Skeletal muscle tissue (tissue), 4 donors: ENCODE measurements around the gene DCLK1. TPM values are rescaled to one million over a fixed set of nuclear protein-coding genes. Genes with fewer than 3 reads are reported as not detected.

Experiments
- H3K27ac ChIP-seq: one replicate; pipeline ENCODE4 v1.7.0; 2013; ENCODE audit warnings: mild to moderate bottlenecking, low read depth, low read length, inconsistent platforms
- H3K27me3 ChIP-seq, 3 donors: one replicate each; pipeline ENCODE4 v1.7.0; 2013; ENCODE audit warnings: low read length in 3 of 3; ENCODE audit not compliant: control insufficient read depth in 3 of 3, insufficient read depth in 3 of 3
- H3K36me3 ChIP-seq, 3 donors: one replicate each; pipeline ENCODE4 v1.7.0; 2013; ENCODE audit warnings: low read length in 3 of 3; ENCODE audit not compliant: control insufficient read depth in 3 of 3, insufficient read depth in 3 of 3
- H3K4me1 ChIP-seq, 3 donors: one replicate each; pipeline ENCODE4 v1.7.0; 2013; ENCODE audit warnings: low read length in 3 of 3, mild to moderate bottlenecking in 3 of 3; ENCODE audit not compliant: control insufficient read depth in 3 of 3, insufficient read depth in 3 of 3
- H3K4me3 ChIP-seq, 3 donors: one replicate each; pipeline ENCODE4 v1.7.0; 2013; ENCODE audit warnings: low read length in 3 of 3
- H3K9ac ChIP-seq, 3 donors: one replicate each; pipeline ENCODE4 v1.7.0; 2013; ENCODE audit warnings: low read length in 3 of 3, mild to moderate bottlenecking in 3 of 3, moderate library complexity in 2 of 3, low read depth in 1 of 3
- H3K9me3 ChIP-seq, 3 donors: one replicate each; pipeline ENCODE4 v1.7.0; 2013; ENCODE audit warnings: low read length in 3 of 3; ENCODE audit not compliant: control insufficient read depth in 3 of 3
- total RNA-seq: library from RNA; depleted of rRNA; stranded (reverse); fragments of >200 nt; gene quantifications from one replicate; pipeline ENCODE4 v1.2.3, GENCODE V29; 2014
- donor health status: Osteomylitis.

The DCLK1 gene
- total RNA-seq, 1 donor from 2014 or later, result 92.9 TPM

- Histone ChIP-seq H3K36me3 (no peaks in the 10 kb centered on the region), H3K4me3 (no peak overlapping the region), H3K27ac (no peak overlapping the region), H3K9ac (no peak overlapping the region), H3K4me1 (peaks cover 0 to 5% (median 3%) of the 10 kb centered on the region in 3 donors), H3K27me3 (no peaks in the 10 kb centered on the region), H3K9me3 (no peaks in the 10 kb centered on the region)
Observed at GRCh38 chr13:35743165-35743564, 388.0 kb downstream of the DCLK1 start.

DNA sequence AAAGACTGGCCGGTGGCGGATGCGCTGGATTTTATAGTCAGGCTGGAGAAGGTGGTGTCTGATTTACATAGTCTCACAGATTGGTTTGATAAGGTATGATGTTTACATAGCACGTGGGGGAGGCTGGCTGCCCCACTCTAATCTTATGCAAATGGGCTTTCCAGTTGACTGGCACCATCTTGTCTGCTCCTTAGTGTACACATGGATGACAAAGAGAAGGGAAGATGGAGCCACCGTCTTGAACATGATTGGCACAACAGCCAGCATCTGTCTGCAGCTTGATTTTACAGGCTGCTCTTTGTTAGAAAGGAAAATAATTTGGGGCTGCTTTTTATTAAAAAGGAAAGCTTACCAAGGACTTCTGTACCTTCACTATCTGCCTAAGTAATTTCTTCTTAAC lies 389.5 kb downstream of the DCLK1 start:
- Histone ChIP-seq H3K4me3 (no peak overlapping the region), H3K4me1 (peaks cover 0 to 5% (median 3%) of the 10 kb centered on the region in 3 donors), H3K27me3 (no peaks in the 10 kb centered on the region), H3K9ac (no peak overlapping the region), H3K36me3 (no peaks in the 10 kb centered on the region), H3K9me3 (no peaks in the 10 kb centered on the region), H3K27ac (no peak overlapping the region)

- Histone ChIP-seq H3K9ac (no peak overlapping the region), H3K36me3 (no peaks in the 10 kb centered on the region), H3K9me3 (no peaks in the 10 kb centered on the region), H3K4me1 (peaks cover 6 to 8% (median 7%) of the 10 kb centered on the region in 3 donors), H3K4me3 (no peak overlapping the region), H3K27ac (no peak overlapping the region), H3K27me3 (no peaks in the 10 kb centered on the region)
Observed at GRCh38 chr13:35736876-35737275, 394.3 kb downstream of the DCLK1 start.

- H3K27me3 ChIP-seq, result no peaks in the 10 kb centered on the region
- peaks cover 6 to 8% (median 7%) of the 10 kb centered on the region in 3 donors for H3K4me1 ChIP-seq
- no peaks in the 10 kb centered on the region for H3K9me3 ChIP-seq
- no peaks in the 10 kb centered on the region for H3K36me3 ChIP-seq
- no peak overlapping the region for H3K4me3 ChIP-seq
- peak overlapping the region; percentile 3 for H3K27ac ChIP-seq
- no peak overlapping the region for H3K9ac ChIP-seq
Observed at GRCh38 chr13:35733827-35734226, 397.4 kb downstream of the DCLK1 start.

DNA sequence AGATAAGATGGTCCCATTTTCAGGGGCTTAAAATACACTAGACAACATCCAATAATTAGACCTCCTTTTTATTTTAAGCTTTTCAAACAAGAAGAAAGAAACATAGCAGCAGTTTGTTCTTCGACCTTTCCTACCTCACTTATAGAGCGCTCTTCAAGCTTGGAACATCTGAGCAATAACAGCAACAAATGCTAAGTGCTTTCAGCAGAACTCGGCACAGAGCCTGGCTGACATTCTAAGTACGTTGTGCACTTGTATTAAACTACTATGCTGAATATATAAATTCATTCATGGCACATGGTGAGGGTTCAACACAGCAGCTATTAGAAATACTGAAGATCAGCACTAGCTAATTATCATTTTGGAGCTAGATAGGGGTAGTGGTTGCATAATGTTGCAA lies 398.6 kb downstream of the DCLK1 start:
- H3K9ac ChIP-seq, result no peak overlapping the region
- H3K4me1 ChIP-seq, result peaks cover 6 to 8% (median 7%) of the 10 kb centered on the region in 3 donors
- no peaks in the 10 kb centered on the region for H3K9me3 ChIP-seq
- no peaks in the 10 kb centered on the region for H3K27me3 ChIP-seq
- no peaks in the 10 kb centered on the region for H3K36me3 ChIP-seq
- H3K27ac ChIP-seq, result no peak overlapping the region
- H3K4me3 ChIP-seq, result no peak overlapping the region

GRCh38 chr13:35731471-35731870 lies 399.7 kb downstream of the DCLK1 start:
- Histone ChIP-seq H3K4me1 (peaks cover 6 to 8% (median 7%) of the 10 kb centered on the region in 3 donors), H3K9me3 (no peaks in the 10 kb centered on the region), H3K4me3 (no peak overlapping the region), H3K36me3 (no peaks in the 10 kb centered on the region), H3K27ac (no peak overlapping the region), H3K9ac (no peak overlapping the region), H3K27me3 (no peaks in the 10 kb centered on the region)

DNA sequence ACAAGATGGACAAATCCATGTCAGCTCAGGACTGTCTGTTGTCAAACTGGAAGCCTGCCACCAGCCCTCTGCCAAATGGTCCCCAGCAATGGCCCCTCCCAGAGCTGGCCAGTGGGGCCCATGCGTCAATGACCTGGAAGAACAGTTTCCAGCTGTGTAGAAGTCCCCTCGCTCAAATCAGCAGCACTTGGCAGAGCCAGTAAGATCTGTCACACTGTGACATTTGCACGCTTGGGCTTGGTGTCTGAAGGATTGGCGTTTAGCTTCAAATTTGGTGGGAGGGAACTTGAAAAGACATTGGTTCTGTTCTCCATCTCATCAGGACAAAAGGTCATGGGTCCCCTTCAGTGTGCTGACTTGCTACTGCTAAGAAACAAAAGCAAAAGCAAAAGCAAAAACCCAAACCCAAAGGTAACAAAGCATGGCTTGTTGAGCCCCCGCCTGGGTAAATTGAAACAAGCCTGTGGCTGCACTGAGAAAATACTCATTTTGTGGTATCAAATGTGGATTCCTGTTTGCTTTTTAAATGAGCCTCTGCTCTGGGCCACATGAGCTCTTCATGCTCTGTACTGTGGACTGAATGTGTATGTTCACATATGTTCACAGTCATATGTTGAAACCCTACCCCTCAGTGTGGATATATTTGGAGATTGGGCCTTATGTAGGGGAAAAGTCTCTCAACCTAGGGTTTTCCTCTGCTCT lies 401.1 kb downstream of the DCLK1 start:
- Histone ChIP-seq H3K9me3 (no peaks in the 10 kb centered on the region), H3K27ac (no peak overlapping the region), H3K9ac (no peak overlapping the region), H3K27me3 (no peaks in the 10 kb centered on the region), H3K36me3 (no peaks in the 10 kb centered on the region), H3K4me3 (no peak overlapping the region), H3K4me1 (peaks cover 6 to 8% (median 7%) of the 10 kb centered on the region in 3 donors)

GRCh38 chr13:35727881-35728280 lies 403.3 kb downstream of the DCLK1 start:
- no peak overlapping the region for H3K9ac ChIP-seq
- peaks cover 0 to 10% (median 7%) of the 10 kb centered on the region in 3 donors for H3K4me1 ChIP-seq
- H3K4me3 ChIP-seq, result no peak overlapping the region
- H3K27me3 ChIP-seq, result no peaks in the 10 kb centered on the region
- no peaks in the 10 kb centered on the region for H3K9me3 ChIP-seq
- no peaks in the 10 kb centered on the region for H3K36me3 ChIP-seq
- H3K27ac ChIP-seq, result no peak overlapping the region

DNA sequence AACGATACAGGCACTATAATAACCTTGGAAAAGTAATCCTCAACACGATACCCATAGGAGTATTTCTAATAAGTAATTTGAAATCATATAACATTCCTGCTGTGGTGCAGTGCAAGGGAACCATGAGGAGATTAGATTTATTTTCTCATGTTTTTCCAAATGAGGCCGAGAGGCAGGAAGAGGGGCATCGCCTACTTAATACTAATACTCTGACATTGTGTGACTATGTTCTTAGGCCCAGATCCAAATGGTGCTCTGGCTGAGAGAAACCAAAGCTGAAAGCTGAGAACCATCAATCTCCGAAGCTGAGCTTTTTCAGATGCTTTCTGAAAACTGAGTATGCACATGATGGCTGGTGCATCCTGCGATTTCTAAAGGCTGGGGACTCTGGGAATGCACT lies 406.7 kb downstream of the DCLK1 start:
- Histone ChIP-seq H3K4me3 (peak overlapping the region in 1 of 3 donors; percentile 7), H3K27me3 (no peaks in the 10 kb centered on the region), H3K36me3 (no peaks in the 10 kb centered on the region), H3K9ac (no peak overlapping the region), H3K27ac (no peak overlapping the region), H3K9me3 (no peaks in the 10 kb centered on the region), H3K4me1 (peaks cover 0 to 20% (median 13%) of the 10 kb centered on the region in 3 donors)

GRCh38 chr13:35723821-35724220 lies 407.4 kb downstream of the DCLK1 start:
- H3K36me3 ChIP-seq, result no peaks in the 10 kb centered on the region
- no peak overlapping the region for H3K9ac ChIP-seq
- peaks cover 0 to 20% (median 13%) of the 10 kb centered on the region in 3 donors for H3K4me1 ChIP-seq
- H3K4me3 ChIP-seq, result peak overlapping the region in 1 of 3 donors; percentile 7
- H3K27me3 ChIP-seq, result no peaks in the 10 kb centered on the region
- no peak overlapping the region for H3K27ac ChIP-seq
- H3K9me3 ChIP-seq, result no peaks in the 10 kb centered on the region
